ENCODE data around the gene PCDHAC2.

Gene PCDHAC2

GRCh38 chr5:141003031-141003430 is 36.8 kb downstream of the PCDHAC2 start:
- H3K27me3 ChIP-seq (ENCODE audit: control insufficient read depth in 1 of 2, insufficient read depth in 2 of 2, low read length in 2 of 2): no peaks in the 10 kb centered on the region
- H3K36me3 ChIP-seq (ENCODE audit: control insufficient read depth in 1 of 2, insufficient read depth in 2 of 2, low read length in 2 of 2): no peaks in the 10 kb centered on the region
- no peak overlapping the region for H3K4me3 ChIP-seq (ENCODE audit: low read depth in 1 of 2, low read length in 2 of 2)
- H3K9me3 ChIP-seq (ENCODE audit: control insufficient read depth in 1 of 2, low read length in 2 of 2): no peaks in the 10 kb centered on the region
- no peaks in the 10 kb centered on the region for H3K4me1 ChIP-seq (ENCODE audit: control insufficient read depth in 1 of 2, insufficient read depth in 2 of 2, low read length in 2 of 2)
- no peak overlapping the region for H3K27ac ChIP-seq (ENCODE audit: low read depth, low read length)
- no peak overlapping the region for H3K9ac ChIP-seq (ENCODE audit: low read depth in 1 of 2, low read length in 2 of 2)

DNA sequence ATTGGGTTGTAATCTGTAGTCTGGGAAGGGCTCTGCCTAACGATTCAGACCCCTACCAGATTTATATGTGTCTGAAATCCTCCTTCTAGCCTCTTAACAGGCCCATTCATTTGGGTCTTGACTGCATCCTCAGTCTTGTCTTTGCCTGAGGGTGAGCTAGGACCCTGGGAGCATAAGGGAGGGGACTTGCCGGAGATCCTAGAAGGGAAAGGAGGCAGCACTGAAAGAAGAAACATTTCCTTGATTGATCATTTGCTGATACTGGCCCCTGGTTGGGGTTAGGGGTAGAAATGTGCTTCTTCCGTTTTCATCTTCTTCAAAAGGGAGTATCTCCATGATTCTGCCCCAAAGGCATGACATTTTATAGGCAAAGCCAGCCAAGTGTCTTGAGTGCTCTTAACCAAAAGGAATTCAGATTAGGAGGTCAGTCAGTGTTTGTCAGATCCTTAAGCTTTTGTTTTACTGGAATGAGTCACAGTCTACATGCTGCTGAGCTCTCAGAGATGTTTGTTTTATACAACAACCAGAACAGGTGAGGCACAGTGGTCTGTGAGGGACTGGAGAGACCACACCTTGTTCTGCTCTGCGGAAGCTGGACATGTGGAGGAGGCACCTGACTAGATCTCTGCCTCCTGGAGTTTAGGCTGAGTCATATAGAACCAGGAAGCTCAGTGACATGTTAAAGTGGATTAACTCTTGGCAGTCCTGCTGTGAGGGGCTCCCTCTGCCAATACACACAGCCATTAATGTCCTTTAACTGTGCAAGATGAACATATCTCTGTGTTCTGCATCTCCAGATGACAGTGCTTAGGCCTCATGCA is 37.7 kb downstream of the PCDHAC2 start:
- Histone ChIP-seq H3K36me3 (ENCODE audit: control insufficient read depth in 1 of 2, insufficient read depth in 2 of 2, low read length in 2 of 2) (no peaks in the 10 kb centered on the region), H3K27ac (ENCODE audit: low read depth, low read length) (no peak overlapping the region), H3K4me3 (ENCODE audit: low read depth in 1 of 2, low read length in 2 of 2) (no peak overlapping the region), H3K27me3 (ENCODE audit: control insufficient read depth in 1 of 2, insufficient read depth in 2 of 2, low read length in 2 of 2) (no peaks in the 10 kb centered on the region), H3K9me3 (ENCODE audit: control insufficient read depth in 1 of 2, low read length in 2 of 2) (peaks cover 0 to 6% of the 10 kb centered on the region in 2 donors), H3K9ac (ENCODE audit: low read depth in 1 of 2, low read length in 2 of 2) (no peak overlapping the region), H3K4me1 (ENCODE audit: control insufficient read depth in 1 of 2, insufficient read depth in 2 of 2, low read length in 2 of 2) (no peaks in the 10 kb centered on the region)

DNA sequence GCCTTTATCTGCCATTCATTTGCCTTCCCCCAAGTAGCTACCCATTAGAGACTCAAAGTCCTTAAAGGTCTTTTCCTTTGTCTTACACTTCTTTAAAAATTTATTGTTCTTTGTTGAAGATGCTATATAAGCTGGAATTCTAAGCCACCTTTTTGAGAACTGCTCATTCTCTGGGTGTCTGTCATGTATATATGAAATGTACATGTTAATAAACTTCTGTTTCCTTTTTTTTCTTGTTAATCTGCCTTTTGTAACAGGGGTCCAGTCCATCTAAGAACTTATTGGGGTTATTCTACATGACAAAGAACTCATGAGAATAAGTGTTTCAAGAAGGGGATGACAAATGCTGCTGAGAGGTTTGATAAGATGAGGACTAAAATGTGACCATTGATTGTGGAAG is 41.5 kb downstream of the PCDHAC2 start:
- no peaks in the 10 kb centered on the region for H3K4me1 ChIP-seq (ENCODE audit: control insufficient read depth in 1 of 2, insufficient read depth in 2 of 2, low read length in 2 of 2)
- H3K36me3 ChIP-seq (ENCODE audit: control insufficient read depth in 1 of 2, insufficient read depth in 2 of 2, low read length in 2 of 2): no peaks in the 10 kb centered on the region
- no peak overlapping the region for H3K27ac ChIP-seq (ENCODE audit: low read depth, low read length)
- no peaks in the 10 kb centered on the region for H3K27me3 ChIP-seq (ENCODE audit: control insufficient read depth in 1 of 2, insufficient read depth in 2 of 2, low read length in 2 of 2)
- no peak overlapping the region for H3K4me3 ChIP-seq (ENCODE audit: low read depth in 1 of 2, low read length in 2 of 2)
- H3K9ac ChIP-seq (ENCODE audit: low read depth in 1 of 2, low read length in 2 of 2): no peak overlapping the region
- peaks cover 0 to 6% of the 10 kb centered on the region in 2 donors for H3K9me3 ChIP-seq (ENCODE audit: control insufficient read depth in 1 of 2, low read length in 2 of 2)

- H3K27me3 ChIP-seq (ENCODE audit: control insufficient read depth in 1 of 2, insufficient read depth in 2 of 2, low read length in 2 of 2): no peaks in the 10 kb centered on the region
- peaks cover 0 to 6% of the 10 kb centered on the region in 2 donors for H3K9me3 ChIP-seq (ENCODE audit: control insufficient read depth in 1 of 2, low read length in 2 of 2)
- H3K27ac ChIP-seq (ENCODE audit: low read depth, low read length): no peak overlapping the region
- H3K9ac ChIP-seq (ENCODE audit: low read depth in 1 of 2, low read length in 2 of 2): no peak overlapping the region
- no peaks in the 10 kb centered on the region for H3K4me1 ChIP-seq (ENCODE audit: control insufficient read depth in 1 of 2, insufficient read depth in 2 of 2, low read length in 2 of 2)
- no peak overlapping the region for H3K4me3 ChIP-seq (ENCODE audit: low read depth in 1 of 2, low read length in 2 of 2)
- H3K36me3 ChIP-seq (ENCODE audit: control insufficient read depth in 1 of 2, insufficient read depth in 2 of 2, low read length in 2 of 2): no peaks in the 10 kb centered on the region
Observed at GRCh38 chr5:141010047-141010793, 43.9 kb downstream of the PCDHAC2 start.

GRCh38 chr5:141017943-141018342 is 51.7 kb downstream of the PCDHAC2 start:
- H3K4me3 ChIP-seq (ENCODE audit: low read depth in 1 of 2, low read length in 2 of 2): no peak overlapping the region
- no peaks in the 10 kb centered on the region for H3K4me1 ChIP-seq (ENCODE audit: control insufficient read depth in 1 of 2, insufficient read depth in 2 of 2, low read length in 2 of 2)
- no peaks in the 10 kb centered on the region for H3K27me3 ChIP-seq (ENCODE audit: control insufficient read depth in 1 of 2, insufficient read depth in 2 of 2, low read length in 2 of 2)
- H3K9ac ChIP-seq (ENCODE audit: low read depth in 1 of 2, low read length in 2 of 2): no peak overlapping the region
- H3K36me3 ChIP-seq (ENCODE audit: control insufficient read depth in 1 of 2, insufficient read depth in 2 of 2, low read length in 2 of 2): no peaks in the 10 kb centered on the region
- H3K27ac ChIP-seq (ENCODE audit: low read depth, low read length): no peak overlapping the region
- no peaks in the 10 kb centered on the region for H3K9me3 ChIP-seq (ENCODE audit: control insufficient read depth in 1 of 2, low read length in 2 of 2)

Data from duodenal mucosa (tissue), 2 donors.